ENCODE results near the gene INPP5A. TPM values are rescaled to one million over a fixed set of nuclear protein-coding genes. Genes with fewer than 3 reads are reported as not detected.

Gene INPP5A
- total and polyA plus RNA-seq, 9 of the 15 experiments (the other 6 are each of a cell fraction or from before 2014, with no cell fraction given) = 0.66 to 11.6 (median 7.7) TPM

GRCh38 chr10:132705173-132705572, 167.6 kb downstream of the INPP5A start (continued):
- no peak for TF ChIP-seq SRSF3 (IDR thresholded peaks at IDR 0.05; ENCODE audit: insufficient read depth, low read length)
- TF ChIP-seq NCOA2 (IDR thresholded peaks at IDR 0.05; ENCODE audit: partially characterized antibody in 2 of 2) = no peak
- no peak for TF ChIP-seq MEF2A (IDR thresholded peaks at IDR 0.05; ENCODE audit: control insufficient read depth, low read depth, low read length)
- no peak for TF ChIP-seq NRF1 (conservative IDR thresholded peaks at IDR 0.05 in 1 of 2, IDR thresholded peaks at IDR 0.05 in 1 of 2)

- BruUV-seq (replicated peaks) = no TSS peak
- Histone ChIP-seq H2AFZ (ENCODE audit: low read depth, low read length) (no peak overlapping the region), H3K4me1 (replicated peaks in 1 of 2; ENCODE audit: control insufficient read depth in 2 of 2, insufficient read depth in 2 of 2, low read length in 2 of 2) (no peaks in the 10 kb centered on the region), H3K4me2 (ENCODE audit: insufficient read depth, low read length) (no peak overlapping the region), H3K36me3 (ENCODE audit: control insufficient read depth, insufficient read depth, low read length) (no peaks in the 10 kb centered on the region), H3K79me2 (ENCODE audit: control insufficient read depth, insufficient read depth, low read length) (no peaks in the 10 kb centered on the region), H3K9me1 (ENCODE audit: control insufficient read depth, insufficient read depth, low read length) (no peaks in the 10 kb centered on the region), H3K27me3 (ENCODE audit: control insufficient read depth in 2 of 2, insufficient read depth in 2 of 2, low read length in 2 of 2) (no peaks in the 10 kb centered on the region), H4K20me1 (replicated peaks; ENCODE audit: control insufficient read depth, insufficient read depth, low read length) (no peaks in the 10 kb centered on the region), H3K27ac (ENCODE audit: extremely low read depth, low read depth, low read length) (no peak overlapping the region), H3K9me3 (replicated peaks; ENCODE audit: control insufficient read depth, insufficient read depth, low read depth, low read length) (no peaks in the 10 kb centered on the region), H3K9ac (ENCODE audit: insufficient read depth in 1 of 2, low read depth in 2 of 2, low read length in 2 of 2) (no peak overlapping the region), H3K4me3 (no peak overlapping the region)
- intact Hi-C loops (cut with micrococcal nuclease) = no loop called here
- DNase-seq (ENCODE audit: extremely low read depth in 1 of 4, low spot score in 3 of 4) (no peak), FAIRE-seq (no peak), ATAC-seq (no peak)
- ChIA-PET CTCF (ENCODE audit: low intra/inter-chr PET ratio) (no interaction called here), POLR2A (no interaction called here)
- 0 out of 3 replicates have a peak, but pooled peaks of 1 of the 2 experiments have one; percentile 37 for TF ChIP-seq CBX3 (IDR thresholded peaks at IDR 0.05; ENCODE audit: borderline replicate concordance in 1 of 2, low read length in 2 of 2)
- no peak for TF ChIP-seq ZNF134 (CRISPR knock-in tag; conservative IDR thresholded peaks at IDR 0.05)
- TF ChIP-seq HOXB6 (CRISPR knock-in tag; IDR thresholded peaks at IDR 0.05; ENCODE audit: borderline replicate concordance) = no peak
- WGBS (ENCODE audit: insufficient coverage, low coverage, missing lambda C conversion rate) = 40% methylated on average over 1 of the region's 1 CpG
- in situ Hi-C loops (cut with MboI) = no loop called here
These were observed 168.4 kb downstream of the INPP5A start for GRCh38 chr10:132705943-132706342.

All from K562 (cell line).